ENCODE measurements around the gene STARD7. TPM values are rescaled to one million over a fixed set of nuclear protein-coding genes. Genes with fewer than 3 reads are reported as not detected.

Gene STARD7
- total and polyA plus RNA-seq, 10 of the 15 experiments (the other 5 are each of a cell fraction or from before 2014, with no cell fraction given) = 85.4 to 237 (median 153) TPM

DNA sequence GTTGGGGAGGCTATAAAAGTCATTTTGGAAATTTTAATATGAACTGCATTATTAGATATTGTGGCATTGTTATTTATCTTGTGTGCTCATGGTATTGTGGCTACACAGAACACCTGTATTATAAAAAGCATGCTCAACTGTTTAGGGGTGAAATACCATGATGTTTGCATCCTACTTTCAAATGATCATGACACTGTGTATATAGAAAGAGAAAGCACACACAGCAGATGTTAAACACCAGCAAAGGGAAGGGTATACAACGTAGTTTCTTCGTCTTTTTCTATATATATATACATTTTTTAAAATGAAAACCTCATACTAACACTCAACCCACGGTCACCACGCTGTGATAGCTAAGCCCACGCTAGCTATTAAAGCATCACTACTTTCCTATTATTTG is 27.1 kb downstream of the STARD7 start:
- POLR2A ChIA-PET = interaction anchor here (1.3 to 1.8 kb wide), 2 partner anchors 27 to 52 kb away, joined by 3 to 7 read pairs; partner anchors contain the start of gene STARD7
- Histone ChIP-seq H3K9ac (ENCODE audit: control insufficient read depth, insufficient read depth, low read length) (no peak overlapping the region), H3K79me2 (ENCODE audit: control insufficient read depth, insufficient read depth, low read length) (no peaks in the 10 kb centered on the region), H3K4me1 (ENCODE audit: control insufficient read depth, insufficient read depth, low read length) (peaks cover 2% of the 10 kb centered on the region; the same call in 1 of the 2 replicates), H2AFZ (ENCODE audit: control insufficient read depth, low read depth, low read length) (no peak overlapping the region), H3K36me3 (ENCODE audit: control insufficient read depth in 2 of 2, insufficient read depth in 2 of 2, low read length in 1 of 2) (peaks cover 3 to 15% of the 10 kb centered on the region in 2 experiments), H3K27ac (ENCODE audit: control insufficient read depth, insufficient read depth) (no peak overlapping the region), H3K9me3 (replicated peaks; ENCODE audit: control insufficient read depth, insufficient read depth, low read length) (no peaks in the 10 kb centered on the region), H3K27me3 (replicated peaks in 1 of 2; ENCODE audit: control insufficient read depth in 2 of 2, insufficient read depth in 2 of 2, low read length in 1 of 2) (no peaks in the 10 kb centered on the region), H3K4me2 (ENCODE audit: control insufficient read depth, insufficient read depth) (no peak overlapping the region), H4K20me1 (ENCODE audit: control insufficient read depth, insufficient read depth) (no peaks in the 10 kb centered on the region), H3K4me3 (no peak overlapping the region)
- CTCF ChIA-PET = interaction anchor here (1.1 to 2.7 kb wide), 7 partner anchors 19 to 189 kb away, joined by 3 to 20 read pairs (median 4); partner anchors contain the start of gene ASTL
- TF ChIP-seq EZH2 (IDR thresholded peaks at IDR 0.05; ENCODE audit: borderline replicate concordance, control insufficient read depth, low read depth, low read length) (no peak), RAD51 (IDR thresholded peaks at IDR 0.05) (no peak), EED (IDR thresholded peaks at IDR 0.05; ENCODE audit: low read depth) (no peak), BRCA1 (IDR thresholded peaks at IDR 0.05; ENCODE audit: low read depth, low read length) (no peak), POLR2AphosphoS2 (IDR thresholded peaks at IDR 0.05; ENCODE audit: low read depth, low read length) (no peak)
- TF ChIP-seq, protein P1, sequence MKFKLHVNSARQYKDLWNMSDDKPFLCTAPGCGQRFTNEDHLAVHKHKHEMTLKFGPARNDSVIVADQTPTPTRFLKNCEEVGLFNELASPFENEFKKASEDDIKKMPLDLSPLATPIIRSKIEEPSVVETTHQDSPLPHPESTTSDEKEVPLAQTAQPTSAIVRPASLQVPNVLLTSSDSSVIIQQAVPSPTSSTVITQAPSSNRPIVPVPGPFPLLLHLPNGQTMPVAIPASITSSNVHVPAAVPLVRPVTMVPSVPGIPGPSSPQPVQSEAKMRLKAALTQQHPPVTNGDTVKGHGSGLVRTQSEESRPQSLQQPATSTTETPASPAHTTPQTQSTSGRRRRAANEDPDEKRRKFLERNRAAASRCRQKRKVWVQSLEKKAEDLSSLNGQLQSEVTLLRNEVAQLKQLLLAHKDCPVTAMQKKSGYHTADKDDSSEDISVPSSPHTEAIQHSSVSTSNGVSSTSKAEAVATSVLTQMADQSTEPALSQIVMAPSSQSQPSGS (IDR thresholded peaks at IDR 0.05; ENCODE audit: low read length) = no peak
- TF ChIP-seq, protein P2, sequence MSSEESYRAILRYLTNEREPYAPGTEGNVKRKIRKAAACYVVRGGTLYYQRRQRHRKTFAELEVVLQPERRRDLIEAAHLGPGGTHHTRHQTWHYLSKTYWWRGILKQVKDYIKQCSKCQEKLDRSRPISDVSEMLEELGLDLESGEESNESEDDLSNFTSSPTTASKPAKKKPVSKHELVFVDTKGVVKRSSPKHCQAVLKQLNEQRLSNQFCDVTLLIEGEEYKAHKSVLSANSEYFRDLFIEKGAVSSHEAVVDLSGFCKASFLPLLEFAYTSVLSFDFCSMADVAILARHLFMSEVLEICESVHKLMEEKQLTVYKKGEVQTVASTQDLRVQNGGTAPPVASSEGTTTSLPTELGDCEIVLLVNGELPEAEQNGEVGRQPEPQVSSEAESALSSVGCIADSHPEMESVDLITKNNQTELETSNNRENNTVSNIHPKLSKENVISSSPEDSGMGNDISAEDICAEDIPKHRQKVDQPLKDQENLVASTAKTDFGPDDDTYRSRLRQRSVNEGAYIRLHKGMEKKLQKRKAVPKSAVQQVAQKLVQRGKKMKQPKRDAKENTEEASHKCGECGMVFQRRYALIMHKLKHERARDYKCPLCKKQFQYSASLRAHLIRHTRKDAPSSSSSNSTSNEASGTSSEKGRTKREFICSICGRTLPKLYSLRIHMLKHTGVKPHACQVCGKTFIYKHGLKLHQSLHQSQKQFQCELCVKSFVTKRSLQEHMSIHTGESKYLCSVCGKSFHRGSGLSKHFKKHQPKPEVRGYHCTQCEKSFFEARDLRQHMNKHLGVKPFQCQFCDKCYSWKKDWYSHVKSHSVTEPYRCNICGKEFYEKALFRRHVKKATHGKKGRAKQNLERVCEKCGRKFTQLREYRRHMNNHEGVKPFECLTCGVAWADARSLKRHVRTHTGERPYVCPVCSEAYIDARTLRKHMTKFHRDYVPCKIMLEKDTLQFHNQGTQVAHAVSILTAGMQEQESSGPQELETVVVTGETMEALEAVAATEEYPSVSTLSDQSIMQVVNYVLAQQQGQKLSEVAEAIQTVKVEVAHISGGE (CRISPR knock-in tag; IDR thresholded peaks at IDR 0.05) = no peak
- intact Hi-C loops (cut with micrococcal nuclease; ENCODE audit: unreplicated experiment) (no loop called here), in situ Hi-C loops (cut with MboI) (no loop called here)
- ATAC-seq = peak; percentile 72
- no peak for FAIRE-seq
- no peak for DNase-seq (ENCODE audit: low read depth, low spot score)
- no TSS peak for BruUV-seq (replicated peaks)
- SMC1A ChIA-PET (ENCODE audit: uncharacterized antibody, unreplicated experiment) = interaction anchor here (1.1 to 3.5 kb wide), 7 partner anchors 19 to 159 kb away, joined by 3 to 19 read pairs (median 4); partner anchors contain the start of gene ASTL
- RAD21 ChIA-PET (ENCODE audit: unreplicated experiment) = interaction anchor here (1.1 to 1.8 kb wide), 7 partner anchors 18 to 83 kb away, joined by 3 to 10 read pairs (median 4); partner anchors contain the start of gene STARD7
- WGBS (ENCODE audit: insufficient coverage, insufficient replicate concordance, low lambda C conversion rate, missing lambda C conversion rate) = 29% methylated on average over 5 of the region's 5 CpGs

Measured in GM12878 (cell line).